Measurements from ENCODE around the gene ERG.

- TF ChIP-seq, protein P1, sequence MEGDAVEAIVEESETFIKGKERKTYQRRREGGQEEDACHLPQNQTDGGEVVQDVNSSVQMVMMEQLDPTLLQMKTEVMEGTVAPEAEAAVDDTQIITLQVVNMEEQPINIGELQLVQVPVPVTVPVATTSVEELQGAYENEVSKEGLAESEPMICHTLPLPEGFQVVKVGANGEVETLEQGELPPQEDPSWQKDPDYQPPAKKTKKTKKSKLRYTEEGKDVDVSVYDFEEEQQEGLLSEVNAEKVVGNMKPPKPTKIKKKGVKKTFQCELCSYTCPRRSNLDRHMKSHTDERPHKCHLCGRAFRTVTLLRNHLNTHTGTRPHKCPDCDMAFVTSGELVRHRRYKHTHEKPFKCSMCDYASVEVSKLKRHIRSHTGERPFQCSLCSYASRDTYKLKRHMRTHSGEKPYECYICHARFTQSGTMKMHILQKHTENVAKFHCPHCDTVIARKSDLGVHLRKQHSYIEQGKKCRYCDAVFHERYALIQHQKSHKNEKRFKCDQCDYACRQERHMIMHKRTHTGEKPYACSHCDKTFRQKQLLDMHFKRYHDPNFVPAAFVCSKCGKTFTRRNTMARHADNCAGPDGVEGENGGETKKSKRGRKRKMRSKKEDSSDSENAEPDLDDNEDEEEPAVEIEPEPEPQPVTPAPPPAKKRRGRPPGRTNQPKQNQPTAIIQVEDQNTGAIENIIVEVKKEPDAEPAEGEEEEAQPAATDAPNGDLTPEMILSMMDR (conservative IDR thresholded peaks at IDR 0.05) = no peak
- no peak for TF ChIP-seq ZFX (IDR thresholded peaks at IDR 0.05)
These were observed 58.9 kb downstream of the ERG start for GRCh38 chr21:38439426-38439825.
